ENCODE measurements around the gene RFX1.
A peak's percentile ranks its signal among the peaks of the same experiment; 100 is the strongest.
"Not testable (repeated sequence)": the region's sequence is repeated elsewhere in the genome, so short reads cannot be mapped to it uniquely, and the experiment has no call there.

RFX1 gene

GRCh38 chr19:13974073-13974472, 32.0 kb downstream of the RFX1 start:
- Histone ChIP-seq H3K4me1 (peaks cover 8% of the 10 kb centered on the region), H3K4me2 (ENCODE audit: low read length) (peak overlapping the region; percentile 45), H2AFZ (peak overlapping the region; percentile 47), H3K9me3 (ENCODE audit: control insufficient read depth, low read length) (no peaks in the 10 kb centered on the region), H3K9ac (no peak overlapping the region), H3K79me2 (no peaks in the 10 kb centered on the region), H3K27ac (peak overlapping the region; percentile 33), H3K36me3 (ENCODE audit: control insufficient read depth, insufficient read depth, low read length) (no peaks in the 10 kb centered on the region), H3K4me3 (ENCODE audit: low read depth, low read length) (no peak overlapping the region), H3K27me3 (ENCODE audit: control insufficient read depth, insufficient read depth, low read length) (no peaks in the 10 kb centered on the region)
- TF ChIP-seq CTCF (IDR thresholded peaks at IDR 0.05) = no peak

DNA sequence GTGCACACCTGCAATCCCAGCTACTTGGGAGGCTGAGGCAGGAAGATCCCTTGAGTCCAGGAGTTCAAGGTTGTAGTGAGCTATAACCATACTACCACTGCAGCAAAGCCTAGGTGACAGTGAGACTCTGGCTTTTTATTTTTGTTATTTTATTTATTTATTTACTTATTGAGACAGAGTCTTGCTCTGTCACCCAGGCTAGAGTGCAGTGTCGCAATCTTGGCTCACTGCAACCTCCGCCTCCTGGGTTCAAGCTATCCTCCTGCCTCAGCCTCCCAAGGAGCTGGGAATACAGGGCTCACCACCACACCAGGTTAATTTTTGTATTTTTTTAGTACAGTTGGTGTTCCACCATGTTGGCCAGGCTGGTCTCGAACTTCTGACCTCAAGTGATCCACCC, 32.6 kb downstream of the RFX1 start:
- not testable (repeated sequence) for H3K27me3 ChIP-seq (ENCODE audit: control insufficient read depth, insufficient read depth, low read length)

DNA sequence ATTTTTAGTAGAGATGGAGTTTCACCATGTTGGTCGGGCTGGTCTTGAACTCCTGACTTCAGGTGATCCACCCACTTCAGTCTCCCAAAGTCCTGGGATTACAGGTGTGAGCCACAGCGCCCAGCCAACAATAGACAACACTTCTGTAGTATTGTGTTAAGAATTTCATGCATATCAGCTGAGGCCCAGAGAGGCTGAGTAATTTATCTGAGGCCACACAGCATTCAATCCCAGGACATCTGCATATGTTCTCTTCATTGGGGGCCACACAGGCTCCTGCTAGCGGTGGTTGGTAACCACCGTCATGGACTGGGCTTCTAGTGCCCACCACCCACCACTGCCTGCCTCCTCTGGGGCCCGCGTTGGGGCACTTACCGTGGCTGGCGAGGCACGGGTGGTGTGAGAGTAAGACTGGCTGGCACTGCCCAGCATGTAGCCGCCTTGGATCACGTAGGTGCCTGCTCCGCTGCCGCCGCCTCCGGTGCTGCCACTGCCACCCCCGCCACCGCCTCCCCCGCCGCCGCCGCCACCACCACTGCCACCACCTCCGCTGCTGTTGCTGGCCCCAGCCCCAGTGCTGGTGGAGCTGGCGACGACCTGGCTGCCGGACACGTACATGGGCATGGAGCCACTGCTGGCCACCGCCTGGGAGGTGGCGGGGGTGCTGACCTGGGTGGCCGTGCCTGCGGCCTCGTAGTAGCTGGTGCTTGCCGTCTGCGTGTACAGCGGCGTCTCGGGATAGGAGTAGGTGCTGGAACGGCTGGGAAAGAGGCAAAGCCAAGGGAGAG, 33.6 kb downstream of the RFX1 start:
- H3K4me2 ChIP-seq (ENCODE audit: low read length) = no peak overlapping the region
- no peaks in the 10 kb centered on the region for H3K27me3 ChIP-seq (ENCODE audit: control insufficient read depth, insufficient read depth, low read length)
- H2AFZ ChIP-seq = no peak overlapping the region
- H3K4me1 ChIP-seq = peaks cover 8% of the 10 kb centered on the region
- no peak for TF ChIP-seq CTCF (IDR thresholded peaks at IDR 0.05)
- no peaks in the 10 kb centered on the region for H3K9me3 ChIP-seq (ENCODE audit: control insufficient read depth, low read length)
- no peak overlapping the region for H3K4me3 ChIP-seq (ENCODE audit: low read depth, low read length)
- H3K36me3 ChIP-seq (ENCODE audit: control insufficient read depth, insufficient read depth, low read length) = no peaks in the 10 kb centered on the region
- H3K9ac ChIP-seq = no peak overlapping the region
- H3K79me2 ChIP-seq = no peaks in the 10 kb centered on the region
- H3K27ac ChIP-seq = no peak overlapping the region

More for the DNA sequence above, 32.6 kb downstream of the RFX1 start:
- H3K27ac ChIP-seq; H3K9me3 ChIP-seq (ENCODE audit: control insufficient read depth, low read length); H3K4me2 ChIP-seq (ENCODE audit: low read length); H3K9ac ChIP-seq; H3K36me3 ChIP-seq (ENCODE audit: control insufficient read depth, insufficient read depth, low read length); H2AFZ ChIP-seq; H3K4me3 ChIP-seq (ENCODE audit: low read depth, low read length); H3K4me1 ChIP-seq; H3K79me2 ChIP-seq: not testable (repeated sequence)

DNA sequence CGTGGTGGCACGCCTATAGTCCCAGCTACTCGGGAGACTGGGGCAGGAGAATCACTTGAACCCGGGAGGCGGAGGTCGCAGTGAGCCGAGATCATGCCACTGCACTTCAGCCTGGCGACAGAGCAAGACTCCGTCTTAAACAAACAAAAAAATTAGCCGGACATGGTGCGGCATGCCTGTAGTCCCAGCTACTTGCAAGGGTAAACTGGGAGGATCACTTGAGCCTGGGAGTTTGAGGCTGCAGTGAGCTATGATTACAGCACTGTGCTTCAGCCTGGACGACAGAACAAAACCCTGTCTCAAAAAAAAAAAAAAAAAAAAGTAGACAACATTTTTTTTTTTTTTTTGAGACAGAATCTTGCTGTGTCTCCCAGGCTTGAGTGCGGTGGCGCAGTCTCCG, 34.3 kb downstream of the RFX1 start:
- H3K27ac ChIP-seq; H3K27me3 ChIP-seq (ENCODE audit: control insufficient read depth, insufficient read depth, low read length); H3K4me1 ChIP-seq; H3K79me2 ChIP-seq; H2AFZ ChIP-seq; H3K9ac ChIP-seq; H3K9me3 ChIP-seq (ENCODE audit: control insufficient read depth, low read length); H3K36me3 ChIP-seq (ENCODE audit: control insufficient read depth, insufficient read depth, low read length); H3K4me3 ChIP-seq (ENCODE audit: low read depth, low read length); H3K4me2 ChIP-seq (ENCODE audit: low read length): not testable (repeated sequence)

DNA sequence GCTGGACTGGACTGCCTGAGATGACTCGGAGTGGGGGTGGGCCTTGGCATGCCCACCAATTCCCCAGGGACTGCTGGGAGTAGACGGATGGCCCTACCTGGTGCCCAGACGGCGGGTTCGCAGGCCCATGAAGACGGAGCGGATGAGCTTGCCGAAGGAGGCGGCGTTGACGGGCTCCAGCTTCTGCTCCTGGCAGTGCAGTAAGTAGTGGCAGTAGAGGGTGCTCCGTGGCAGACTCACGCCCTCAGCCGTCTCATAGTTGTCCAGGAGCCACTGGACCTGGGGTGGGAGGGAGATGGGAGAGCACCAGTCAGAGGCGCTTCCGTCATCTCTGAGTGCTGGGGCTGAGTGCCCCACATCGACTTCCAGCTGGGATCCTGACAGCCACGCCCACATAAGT, 36.2 kb downstream of the RFX1 start:
- no peaks in the 10 kb centered on the region for H3K27me3 ChIP-seq (ENCODE audit: control insufficient read depth, insufficient read depth, low read length)
- no peak for TF ChIP-seq CTCF (IDR thresholded peaks at IDR 0.05)

GRCh38 chr19:13968999-13969398, 37.1 kb downstream of the RFX1 start:
- Histone ChIP-seq H3K9ac (no peak overlapping the region), H3K4me2 (ENCODE audit: low read length) (no peak overlapping the region), H3K36me3 (ENCODE audit: control insufficient read depth, insufficient read depth, low read length) (no peaks in the 10 kb centered on the region), H2AFZ (no peak overlapping the region), H3K4me3 (ENCODE audit: low read depth, low read length) (no peak overlapping the region), H3K4me1 (peaks cover 2% of the 10 kb centered on the region), H3K27me3 (ENCODE audit: control insufficient read depth, insufficient read depth, low read length) (no peaks in the 10 kb centered on the region), H3K27ac (no peak overlapping the region), H3K79me2 (no peaks in the 10 kb centered on the region), H3K9me3 (ENCODE audit: control insufficient read depth, low read length) (no peaks in the 10 kb centered on the region)
- no peak for TF ChIP-seq CTCF (IDR thresholded peaks at IDR 0.05)

More for the DNA sequence above, 36.2 kb downstream of the RFX1 start:
- Histone ChIP-seq H3K9ac (no peak overlapping the region), H3K9me3 (ENCODE audit: control insufficient read depth, low read length) (no peaks in the 10 kb centered on the region), H3K36me3 (ENCODE audit: control insufficient read depth, insufficient read depth, low read length) (no peaks in the 10 kb centered on the region), H3K4me3 (ENCODE audit: low read depth, low read length) (no peak overlapping the region), H3K79me2 (no peaks in the 10 kb centered on the region), H2AFZ (no peak overlapping the region), H3K4me2 (ENCODE audit: low read length) (no peak overlapping the region), H3K27ac (no peak overlapping the region), H3K4me1 (peaks cover 8% of the 10 kb centered on the region)
